GM19463 (cell line): ENCODE data around the gene GALC.

ENCODE experiments used
- ATAC-seq: cut with Tn5 transposase; IDR thresholded peaks from one replicate; pipeline ENCODE4 v1.9.1; 2021; ENCODE audit warnings: mild to moderate bottlenecking, moderate library complexity; ENCODE audit not compliant: unreplicated experiment

GALC gene

DNA sequence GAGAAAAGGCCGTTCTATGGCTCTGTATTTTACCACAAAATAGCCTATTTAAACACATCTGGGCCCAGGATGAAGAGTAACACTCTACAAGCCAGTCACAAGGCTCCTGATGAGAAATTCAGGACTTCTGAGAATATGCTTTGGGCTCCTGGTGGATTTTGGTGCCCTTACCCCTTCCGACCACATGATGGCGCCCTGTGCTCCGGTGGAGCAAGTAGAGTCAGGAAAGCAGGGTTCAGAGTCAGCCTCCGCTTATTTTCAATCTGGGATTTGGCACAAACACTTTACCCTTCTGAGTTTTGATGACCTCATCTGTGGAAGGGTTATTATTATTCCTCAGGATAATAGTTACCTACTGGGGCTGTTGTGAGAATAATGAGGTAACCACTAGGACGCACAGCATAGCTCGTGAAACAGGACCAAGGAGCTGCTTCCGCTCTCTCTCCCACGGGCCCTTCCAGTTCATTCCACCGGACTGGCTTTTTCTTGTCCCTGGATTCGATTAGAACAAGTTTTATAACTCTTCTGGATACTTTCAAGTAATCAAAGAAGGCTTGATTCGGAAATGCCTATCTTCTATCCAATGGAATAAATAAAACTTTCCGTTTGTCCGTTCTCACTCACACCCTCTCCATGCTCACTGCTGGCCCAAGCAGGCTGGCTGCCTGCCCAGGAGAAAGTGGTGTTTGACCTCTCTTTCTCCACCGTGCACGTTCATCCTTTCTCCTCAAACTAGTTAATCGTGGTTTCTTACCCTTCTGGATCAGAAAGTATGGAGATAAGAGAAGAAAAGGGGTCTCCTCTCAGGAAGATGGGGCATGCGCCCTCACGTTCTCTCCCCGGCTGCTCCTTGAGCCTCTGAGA, 104.6 kb downstream of the GALC start:
- ATAC-seq = no peak

DNA sequence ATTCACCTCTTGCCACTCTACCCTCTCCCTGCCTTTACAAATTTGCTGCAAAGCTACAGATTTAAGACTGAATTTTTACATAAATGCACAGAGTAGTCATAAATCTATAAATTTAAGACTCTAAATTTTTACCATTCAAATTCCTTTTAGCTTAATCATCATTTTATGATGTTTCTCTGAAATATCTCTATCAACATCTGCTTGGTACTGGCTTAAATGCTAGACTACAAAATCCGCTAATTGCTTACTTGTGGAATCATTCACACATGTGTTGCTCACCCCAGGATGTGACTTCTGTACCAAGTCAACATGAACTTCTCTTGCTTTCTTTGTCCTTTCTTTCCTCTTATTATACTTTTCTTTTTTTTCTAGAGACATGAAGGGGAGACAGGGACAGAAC, 109.2 kb downstream of the GALC start:
- no peak for ATAC-seq
